Mesenchymal stem cell (in vitro differentiated cells and primary cell): ENCODE data around the gene WDR70.
A peak's percentile ranks its signal among the peaks of the same experiment; 100 is the strongest.

Experiments
- DNase-seq: peaks from one replicate; pipeline ENCODE4 v3.0.0-alpha.2; 2013
- H2AFZ ChIP-seq: one replicate; pipeline ENCODE4 v1.6.1; 2013; ENCODE audit warnings: low read depth, mild to moderate bottlenecking, control low read depth, inconsistent platforms, low read length, moderate library complexity
- H2AK5ac ChIP-seq: 2 replicates; pipeline ENCODE4 v1.6.1; 2013; ENCODE audit warnings: low read length, moderate library complexity, mild to moderate bottlenecking, inconsistent platforms; ENCODE audit not compliant: severe bottlenecking
- H2BK120ac ChIP-seq: one replicate; pipeline ENCODE4 v1.6.1; 2013; ENCODE audit warnings: low read depth, mild to moderate bottlenecking, inconsistent platforms, low read length, moderate library complexity
- H2BK12ac ChIP-seq, 2 experiments: one replicate each; pipeline ENCODE4 v1.6.1; 2013; ENCODE audit warnings: inconsistent platforms in 2 of 2, low read length in 2 of 2, mild to moderate bottlenecking in 2 of 2, moderate library complexity in 2 of 2, control low read depth in 1 of 2
- H2BK15ac ChIP-seq: one replicate; pipeline ENCODE4 v1.6.1; 2013; ENCODE audit warnings: mild to moderate bottlenecking, low read depth, inconsistent platforms; ENCODE audit not compliant: poor library complexity, severe bottlenecking
- H2BK5ac ChIP-seq: 2 replicates; pipeline ENCODE4 v1.6.1; 2013; ENCODE audit warnings: low read depth, mild to moderate bottlenecking, low read length, control low read depth, inconsistent platforms; ENCODE audit not compliant: poor library complexity, severe bottlenecking
- H3K14ac ChIP-seq, 2 experiments: one replicate each; pipeline ENCODE4 v1.6.1; 2013; ENCODE audit warnings: inconsistent platforms in 2 of 2, low read length in 2 of 2, control low read depth in 1 of 2, mild to moderate bottlenecking in 1 of 2, moderate library complexity in 1 of 2
- H3K18ac ChIP-seq, 2 experiments: one replicate each; pipeline ENCODE4 v1.6.1; 2013; ENCODE audit warnings: inconsistent platforms in 2 of 2, low read length in 2 of 2, control low read depth in 1 of 2, low read depth in 1 of 2, mild to moderate bottlenecking in 1 of 2
- H3K23ac ChIP-seq, 2 experiments: one replicate each; pipeline ENCODE4 v1.6.1; 2013; ENCODE audit warnings: inconsistent platforms in 2 of 2, low read length in 2 of 2, mild to moderate bottlenecking in 2 of 2, moderate library complexity in 2 of 2, control low read depth in 1 of 2
- H3K27ac ChIP-seq: 2 replicates; pipeline ENCODE4 v1.5.1; 2013; ENCODE audit warnings: mild to moderate bottlenecking, moderate library complexity, low read length, control low read depth, inconsistent platforms; ENCODE audit not compliant: poor library complexity, severe bottlenecking
- H3K27me3 ChIP-seq, 2 experiments: 2 replicates each; pipeline versions ENCODE4 v1.6.1 to v1.7.0; 2013; ENCODE audit warnings: low read length in 2 of 2, mild to moderate bottlenecking in 2 of 2, moderate library complexity in 2 of 2, control low read depth in 1 of 2, inconsistent platforms in 1 of 2; ENCODE audit not compliant: control insufficient read depth in 1 of 2, insufficient read depth in 1 of 2
- H3K36me3 ChIP-seq, 2 experiments: 2 replicates each; pipeline versions ENCODE4 v1.6.1 to v1.7.0; 2013; ENCODE audit warnings: low read length in 2 of 2, control low read depth in 1 of 2, inconsistent platforms in 1 of 2, low read depth in 1 of 2, mild to moderate bottlenecking in 1 of 2; ENCODE audit not compliant: insufficient read depth in 2 of 2, control insufficient read depth in 1 of 2
- H3K4ac ChIP-seq, 2 experiments: one replicate each; pipeline ENCODE4 v1.6.1; 2013; ENCODE audit warnings: inconsistent platforms in 2 of 2, low read length in 2 of 2, mild to moderate bottlenecking in 2 of 2, moderate library complexity in 2 of 2, control low read depth in 1 of 2, low read depth in 1 of 2
- H3K4me1 ChIP-seq: 2 replicates; pipeline ENCODE4 v1.6.1; 2013; ENCODE audit warnings: low read depth, low read length, control low read depth; ENCODE audit not compliant: control insufficient read depth, insufficient read depth
- H3K4me2 ChIP-seq: 2 replicates; pipeline ENCODE4 v1.6.1; 2013; ENCODE audit warnings: low read length, mild to moderate bottlenecking, inconsistent platforms; ENCODE audit not compliant: poor library complexity, severe bottlenecking
- H3K4me3 ChIP-seq, 2 experiments: 2 replicates each; pipeline versions ENCODE4 v1.5.1 to v1.7.0; 2013; ENCODE audit warnings: low read length in 2 of 2, mild to moderate bottlenecking in 2 of 2, control low read depth in 1 of 2, low read depth in 1 of 2; ENCODE audit not compliant: insufficient read depth in 1 of 2
- H3K79me1 ChIP-seq: replicated peaks from 2 replicates; pipeline ENCODE4 v1.6.1; 2013; ENCODE audit warnings: mild to moderate bottlenecking, control low read depth, low read length, inconsistent platforms; ENCODE audit not compliant: poor library complexity, severe bottlenecking
- H3K9ac ChIP-seq: 2 replicates; pipeline ENCODE4 v1.7.0; 2013; ENCODE audit warnings: mild to moderate bottlenecking, low read length, moderate library complexity
- H3K9me3 ChIP-seq: 2 replicates; pipeline ENCODE4 v1.7.0; 2013; ENCODE audit warnings: mild to moderate bottlenecking, low read length; ENCODE audit not compliant: control insufficient read depth
- H4K8ac ChIP-seq: one replicate; pipeline ENCODE4 v1.6.1; 2013; ENCODE audit warnings: inconsistent platforms, mild to moderate bottlenecking, low read length, moderate library complexity
- H4K91ac ChIP-seq: one replicate; pipeline ENCODE4 v1.6.1; 2013; ENCODE audit warnings: mild to moderate bottlenecking, low read length, inconsistent platforms
- WGBS: methylation state at CpG from one replicate; pipeline ENCODE4 v1.1.7; 2013; ENCODE audit warnings: mixed read lengths; 5-methylcytosine and 5-hydroxymethylcytosine counted together

Gene WDR70

GRCh38 chr5:37662362-37662761 is 283.2 kb downstream of the WDR70 start:
- H3K18ac ChIP-seq: no peak overlapping the region
- DNase-seq: no peak
- no peak overlapping the region for H3K4ac ChIP-seq
- no peak overlapping the region for H2BK5ac ChIP-seq
- H3K23ac ChIP-seq: no peak overlapping the region
- no peaks in the 10 kb centered on the region for H3K9me3 ChIP-seq
- peaks cover 12% of the 10 kb centered on the region for H3K79me1 ChIP-seq
- WGBS: no CpG with 5 or more reads among the region's 3 CpGs
- H3K27ac ChIP-seq: peak overlapping the region; percentile 31
- peaks cover 4% of the 10 kb centered on the region for H3K4me1 ChIP-seq
- H2AK5ac ChIP-seq: no peak overlapping the region
- no peaks in the 10 kb centered on the region for H3K27me3 ChIP-seq
- H3K36me3 ChIP-seq: no peaks in the 10 kb centered on the region
- H3K4me2 ChIP-seq: no peak overlapping the region
- peak overlapping the region; percentile 79 for H3K9ac ChIP-seq
- H3K14ac ChIP-seq: no peak overlapping the region
- H4K91ac ChIP-seq: no peak overlapping the region
- H2BK15ac ChIP-seq: no peak overlapping the region
- no peak overlapping the region for H2BK12ac ChIP-seq
- no peak overlapping the region for H3K4me3 ChIP-seq
- H2BK120ac ChIP-seq: no peak overlapping the region
- no peak overlapping the region for H4K8ac ChIP-seq
- H2AFZ ChIP-seq: no peak overlapping the region

- no peaks in the 10 kb centered on the region for H3K36me3 ChIP-seq
- no peak overlapping the region for H4K91ac ChIP-seq
- H2BK12ac ChIP-seq: no peak overlapping the region
- no peak overlapping the region for H3K4me2 ChIP-seq
- no peaks in the 10 kb centered on the region for H3K9me3 ChIP-seq
- H3K27me3 ChIP-seq: no peaks in the 10 kb centered on the region
- H3K79me1 ChIP-seq: peaks cover 10% of the 10 kb centered on the region
- H3K14ac ChIP-seq: no peak overlapping the region
- peaks cover 4% of the 10 kb centered on the region for H3K4me1 ChIP-seq
- H4K8ac ChIP-seq: no peak overlapping the region
- 95% methylated on average over 3 of the region's 5 CpGs for WGBS
- DNase-seq: no peak
- no peak overlapping the region for H2AFZ ChIP-seq
- no peak overlapping the region for H2AK5ac ChIP-seq
- no peak overlapping the region for H3K23ac ChIP-seq
- no peak overlapping the region for H3K27ac ChIP-seq
- no peak overlapping the region for H2BK120ac ChIP-seq
- no peak overlapping the region for H3K4ac ChIP-seq
- H3K9ac ChIP-seq: peak overlapping the region; percentile 79
- H2BK5ac ChIP-seq: no peak overlapping the region
- no peak overlapping the region for H3K18ac ChIP-seq
- no peak overlapping the region for H3K4me3 ChIP-seq
- no peak overlapping the region for H2BK15ac ChIP-seq
Measured at GRCh38 chr5:37662789-37663485, 283.8 kb downstream of the WDR70 start.

GRCh38 chr5:37663538-37663937 is 284.4 kb downstream of the WDR70 start:
- Histone ChIP-seq H4K91ac (no peak overlapping the region), H2BK5ac (no peak overlapping the region), H3K18ac (no peak overlapping the region), H3K9me3 (no peaks in the 10 kb centered on the region), H4K8ac (no peak overlapping the region), H3K79me1 (peaks cover 10% of the 10 kb centered on the region), H2BK15ac (no peak overlapping the region), H3K27me3 (no peaks in the 10 kb centered on the region), H3K4me2 (no peak overlapping the region), H2AK5ac (no peak overlapping the region), H3K4me1 (peaks cover 4% of the 10 kb centered on the region), H3K27ac (no peak overlapping the region), H2AFZ (no peak overlapping the region), H3K23ac (no peak overlapping the region), H3K4ac (no peak overlapping the region), H3K14ac (no peak overlapping the region), H3K4me3 (no peak overlapping the region), H3K36me3 (no peaks in the 10 kb centered on the region), H2BK120ac (no peak overlapping the region), H3K9ac (peak overlapping the region; percentile 79), H2BK12ac (no peak overlapping the region)
- DNase-seq: no peak
- WGBS: 86% methylated on average over 5 of the region's 5 CpGs

DNA sequence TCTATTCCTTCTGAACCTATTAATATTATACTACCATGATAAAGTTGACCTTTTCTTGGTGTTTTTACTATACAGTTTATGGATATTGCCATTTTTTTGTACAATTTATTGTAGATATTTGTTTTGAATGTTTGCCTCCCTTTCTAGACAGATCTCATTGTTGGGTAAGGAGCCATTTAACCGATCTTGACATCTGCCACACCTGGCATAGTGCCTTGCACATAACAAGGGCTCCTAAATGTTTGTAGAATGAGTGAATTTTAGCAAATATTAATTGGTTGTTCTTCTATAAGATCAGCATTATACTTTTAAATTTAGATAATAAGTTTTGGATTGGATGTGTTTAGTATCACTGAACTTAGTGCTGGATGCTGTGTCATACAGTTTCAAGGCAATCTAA is 285.4 kb downstream of the WDR70 start:
- no peak for DNase-seq
- Histone ChIP-seq H2BK5ac (no peak overlapping the region), H3K27ac (no peak overlapping the region), H3K18ac (no peak overlapping the region), H3K79me1 (peaks cover 10% of the 10 kb centered on the region), H3K4me1 (peaks cover 6% of the 10 kb centered on the region), H2AK5ac (no peak overlapping the region), H3K14ac (no peak overlapping the region), H3K27me3 (no peaks in the 10 kb centered on the region), H3K9ac (no peak overlapping the region), H4K91ac (no peak overlapping the region), H2BK12ac (no peak overlapping the region), H4K8ac (no peak overlapping the region), H2AFZ (no peak overlapping the region), H3K4me2 (no peak overlapping the region), H2BK120ac (no peak overlapping the region), H3K4ac (no peak overlapping the region), H3K9me3 (no peaks in the 10 kb centered on the region), H3K4me3 (no peak overlapping the region), H3K36me3 (no peaks in the 10 kb centered on the region), H2BK15ac (no peak overlapping the region), H3K23ac (no peak overlapping the region)
- WGBS: no CpG with 5 or more reads among the region's 1 CpG
